Tibial artery (tissue), 4 donors: ENCODE data around the gene NUP153.

ENCODE experiments used
- DNase-seq, 2 donors: peaks; one replicate each; pipeline ENCODE4 v3.0.0-alpha.2; 2019
- H3K27ac ChIP-seq, 2 donors: fragments of 200-600 bp; sonication (generic) in 1 of 2; 1 replicate in 1 of 2; 2 replicates in 1 of 2; pipeline ENCODE4 v1.5.1; 2018 to 2019; ENCODE audit warnings: mild to moderate bottlenecking in 1 of 2
- H3K27me3 ChIP-seq, 2 donors: fragments of 200-600 bp; sonication (generic) in 1 of 2; one replicate each; pipeline versions ENCODE4 v1.5.1 to v1.6.0; 2016 to 2019
- H3K36me3 ChIP-seq, 3 donors: fragments of 200-600 bp; sonication (generic) in 2 of 3; one replicate each; pipeline ENCODE4 v1.5.1; 2016 to 2019; ENCODE audit warnings: mild to moderate bottlenecking in 2 of 3
- H3K4me1 ChIP-seq, 4 donors: fragments of 200-600 bp; sonication (generic) in 2 of 4; 1 replicate in 3 of 4; 2 replicates in 1 of 4; pipeline ENCODE4 v1.5.1; 2016 to 2019
- H3K4me3 ChIP-seq, 2 donors: fragments of 200-600 bp; sonication (generic) in 1 of 2; 1 replicate in 1 of 2; 2 replicates in 1 of 2; pipeline ENCODE4 v1.5.1; 2018 to 2019; ENCODE audit warnings: mild to moderate bottlenecking in 2 of 2
- H3K9me3 ChIP-seq, 3 donors: fragments of 200-600 bp; sonication (generic) in 1 of 3; one replicate each; pipeline ENCODE4 v1.5.1; 2016 to 2019
- CTCF ChIP-seq, 2 experiments: fragments of 200-600 bp in 1 of 2; fragments of 450-650 bp in 1 of 2; IDR thresholded peaks; one replicate each; pipeline ENCODE4 v1.5.1; 2017 to 2019; ENCODE audit warnings: antibody characterized with exemption in 2 of 2, mild to moderate bottlenecking in 1 of 2, moderate library complexity in 1 of 2
- intact Hi-C: fragments of 100-400 bp; cut with DNase I; formaldehyde crosslinking; loops from one replicate; pipeline ENCODE4 v1.15.0; 2023; ENCODE audit warnings: low total_unique reads

The NUP153 gene

GRCh38 chr6:17728551-17729222 lies 22.0 kb upstream of the NUP153 start:
- intact Hi-C loops = no loop called here
- DNase-seq = no peak
- no peaks in the 10 kb centered on the region for H3K4me1 ChIP-seq
- H3K27ac ChIP-seq = no peak overlapping the region
- TF ChIP-seq CTCF (IDR thresholded peaks at IDR 0.05) = no peak
- no peaks in the 10 kb centered on the region for H3K27me3 ChIP-seq
- no peak overlapping the region for H3K4me3 ChIP-seq
- no peaks in the 10 kb centered on the region for H3K9me3 ChIP-seq
- no peaks in the 10 kb centered on the region for H3K36me3 ChIP-seq

- H3K27ac ChIP-seq = no peak overlapping the region
- H3K27me3 ChIP-seq = no peaks in the 10 kb centered on the region
Observed at GRCh38 chr6:17725083-17725482, 18.4 kb upstream of the NUP153 start.

GRCh38 chr6:17724341-17724740 lies 17.6 kb upstream of the NUP153 start:
- intact Hi-C loops = no loop called here
- Histone ChIP-seq H3K4me3 (no peak overlapping the region), H3K4me1 (no peaks in the 10 kb centered on the region), H3K27me3 (no peaks in the 10 kb centered on the region), H3K27ac (no peak overlapping the region), H3K9me3 (no peaks in the 10 kb centered on the region), H3K36me3 (no peaks in the 10 kb centered on the region)
- TF ChIP-seq CTCF (IDR thresholded peaks at IDR 0.05) = no peak
- no peak for DNase-seq

More at GRCh38 chr6:17725083-17725482, 18.4 kb upstream of the NUP153 start:
- Histone ChIP-seq H3K36me3 (no peaks in the 10 kb centered on the region), H3K4me1 (no peaks in the 10 kb centered on the region), H3K4me3 (no peak overlapping the region), H3K9me3 (no peaks in the 10 kb centered on the region)
- no peak for TF ChIP-seq CTCF (IDR thresholded peaks at IDR 0.05)
- intact Hi-C loops = no loop called here
- peak in 1 of 2 donors; percentile 28 for DNase-seq

- TF ChIP-seq CTCF (IDR thresholded peaks at IDR 0.05) = no peak
- H3K4me1 ChIP-seq = no peaks in the 10 kb centered on the region
- DNase-seq = no peak
- H3K36me3 ChIP-seq = no peaks in the 10 kb centered on the region
- no peaks in the 10 kb centered on the region for H3K27me3 ChIP-seq
- no peaks in the 10 kb centered on the region for H3K9me3 ChIP-seq
- no peak overlapping the region for H3K27ac ChIP-seq
- H3K4me3 ChIP-seq = no peak overlapping the region
- intact Hi-C loops = no loop called here
Observed at GRCh38 chr6:17721671-17722070, 14.9 kb upstream of the NUP153 start.

- DNase-seq = no peak
- no peak for TF ChIP-seq CTCF (IDR thresholded peaks at IDR 0.05)
- H3K4me3 ChIP-seq = no peak overlapping the region
- intact Hi-C loops = no loop called here
- H3K9me3 ChIP-seq = no peaks in the 10 kb centered on the region
- no peaks in the 10 kb centered on the region for H3K36me3 ChIP-seq
- H3K27ac ChIP-seq = no peak overlapping the region
- peaks cover 0 to 19% (median 4%) of the 10 kb centered on the region in 4 donors for H3K4me1 ChIP-seq
- H3K27me3 ChIP-seq = no peaks in the 10 kb centered on the region
Observed at GRCh38 chr6:17719323-17720041, 12.8 kb upstream of the NUP153 start.
